Activated naive CD4-positive, alpha-beta T cell treated with anti-CD3 and anti-CD28 coated beads, Interleukin-2, amount 50 U/mL, for 72 hours (primary cell): ENCODE measurements around the gene MAPK13. TPM values are rescaled to one million over a fixed set of nuclear protein-coding genes. Genes with fewer than 3 reads are reported as not detected.

ENCODE experiments used
- ATAC-seq, 2 donors: fragments of 150-1000 bp; cut with Tn5 transposase; 2 replicates each; pipeline ENCODE4 v1.10.0; 2021; ENCODE audit warnings: mild to moderate bottlenecking in 2 of 2, moderate library complexity in 2 of 2
- DNase-seq, 2 donors: peaks; one replicate each; pipeline ENCODE4 v3.0.0; 2021 to 2022; ENCODE audit warnings: low spot score in 2 of 2
- H3K27ac Mint-ChIP-seq, 2 donors: one replicate each; pipeline ENCODE4 v1.8.0; 2022; ENCODE audit warnings: mild to moderate bottlenecking in 2 of 2, mixed read lengths in 2 of 2
- H3K36me3 Mint-ChIP-seq, 2 donors: one replicate each; pipeline ENCODE4 v1.8.0; 2022; ENCODE audit warnings: mixed read lengths in 2 of 2
- H3K9me3 Mint-ChIP-seq, 2 donors: one replicate each; pipeline ENCODE4 v1.8.0; 2022; ENCODE audit warnings: mixed read lengths in 2 of 2
- total RNA-seq, 2 donors: library from RNA; stranded (reverse); gene quantifications; one replicate each; pipeline ENCODE4 v1.2.3, GENCODE V29; 2022

The MAPK13 gene
- total RNA-seq, 2 donors from 2014 or later: 33.6 to 58.9 TPM

DNA sequence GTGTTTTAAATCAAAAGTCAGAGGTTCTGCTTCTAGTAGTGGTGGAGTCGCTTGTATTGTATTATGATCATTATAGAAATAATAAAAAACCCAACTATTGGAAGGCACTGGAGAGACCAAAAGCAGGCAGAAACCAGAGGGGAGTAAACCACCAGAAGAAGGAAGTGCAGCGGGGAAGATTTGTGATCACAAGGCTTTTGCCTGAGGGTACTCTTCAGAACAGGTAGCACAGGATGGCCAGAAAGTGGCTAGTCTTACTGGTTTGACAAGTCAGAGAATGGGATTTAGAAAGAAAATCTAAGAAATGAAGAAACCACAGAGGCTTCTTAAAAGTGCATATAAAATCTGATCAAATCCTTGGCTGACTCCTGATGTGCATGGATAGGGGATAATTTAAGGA is 24.0 kb downstream of the MAPK13 start:
- H3K36me3 Mint-ChIP-seq: peaks cover 0 to 18% of the 10 kb centered on the region in 2 donors
- ATAC-seq (no peak), DNase-seq (no peak)
- peaks cover 5% of the 10 kb centered on the region in 2 donors for H3K9me3 Mint-ChIP-seq
- H3K27ac Mint-ChIP-seq: no peak overlapping the region

DNA sequence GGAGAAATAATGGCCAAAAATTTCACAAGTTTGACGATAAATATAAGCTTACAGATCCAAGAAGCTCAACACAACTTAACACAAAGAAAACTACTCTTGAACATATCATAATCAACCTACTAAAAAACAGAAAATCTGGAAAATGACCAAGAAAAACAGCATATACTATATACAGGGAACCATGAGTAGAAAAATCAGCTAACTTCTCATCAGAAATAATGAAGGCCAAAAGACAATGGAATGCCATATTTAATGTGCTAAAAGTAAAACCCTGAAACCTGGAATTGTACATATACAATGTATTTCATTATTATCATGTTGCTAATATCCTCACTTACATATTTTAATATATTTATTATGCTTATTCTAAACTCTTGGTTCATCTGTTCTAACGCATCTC is 25.3 kb downstream of the MAPK13 start:
- ATAC-seq (no peak), DNase-seq (no peak)
- peaks cover 5% of the 10 kb centered on the region in 2 donors for H3K9me3 Mint-ChIP-seq
- no peak overlapping the region for H3K27ac Mint-ChIP-seq
- H3K36me3 Mint-ChIP-seq: peaks cover 0 to 18% of the 10 kb centered on the region in 2 donors

DNA sequence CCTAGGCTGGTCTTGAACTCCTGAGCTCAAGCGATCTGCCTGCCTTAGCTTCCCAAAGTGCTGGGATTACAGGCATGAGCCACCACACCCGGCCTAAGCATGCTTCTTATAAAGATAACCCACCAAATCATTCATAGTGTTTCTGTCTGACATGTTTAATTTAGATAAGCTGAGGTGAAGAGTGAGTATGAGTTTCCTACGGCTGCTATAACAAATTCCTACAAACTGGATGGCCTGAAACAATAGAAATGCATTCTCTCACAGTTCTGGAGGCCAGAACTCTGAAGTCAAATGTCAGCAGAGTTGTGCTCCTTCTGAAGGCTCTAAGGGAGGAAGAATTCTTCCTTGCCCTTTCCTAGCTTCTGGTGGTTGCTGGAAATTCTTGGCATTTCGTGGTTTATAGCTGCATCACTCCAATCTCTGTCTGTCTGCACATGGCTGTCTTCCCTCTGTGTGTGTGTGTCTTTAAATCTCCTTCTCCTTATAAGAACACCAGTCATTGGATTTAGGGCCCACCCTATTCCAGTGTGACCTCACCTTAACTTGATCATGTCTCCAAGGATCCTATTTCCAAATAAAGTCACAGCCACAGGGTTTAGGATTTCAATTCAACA is 29.9 kb downstream of the MAPK13 start:
- Mint-ChIP-seq H3K27ac (no peak overlapping the region), H3K36me3 (peaks cover 0 to 14% of the 10 kb centered on the region in 2 donors), H3K9me3 (peaks cover 5% of the 10 kb centered on the region in 2 donors)
- ATAC-seq (no peak), DNase-seq (no peak)

DNA sequence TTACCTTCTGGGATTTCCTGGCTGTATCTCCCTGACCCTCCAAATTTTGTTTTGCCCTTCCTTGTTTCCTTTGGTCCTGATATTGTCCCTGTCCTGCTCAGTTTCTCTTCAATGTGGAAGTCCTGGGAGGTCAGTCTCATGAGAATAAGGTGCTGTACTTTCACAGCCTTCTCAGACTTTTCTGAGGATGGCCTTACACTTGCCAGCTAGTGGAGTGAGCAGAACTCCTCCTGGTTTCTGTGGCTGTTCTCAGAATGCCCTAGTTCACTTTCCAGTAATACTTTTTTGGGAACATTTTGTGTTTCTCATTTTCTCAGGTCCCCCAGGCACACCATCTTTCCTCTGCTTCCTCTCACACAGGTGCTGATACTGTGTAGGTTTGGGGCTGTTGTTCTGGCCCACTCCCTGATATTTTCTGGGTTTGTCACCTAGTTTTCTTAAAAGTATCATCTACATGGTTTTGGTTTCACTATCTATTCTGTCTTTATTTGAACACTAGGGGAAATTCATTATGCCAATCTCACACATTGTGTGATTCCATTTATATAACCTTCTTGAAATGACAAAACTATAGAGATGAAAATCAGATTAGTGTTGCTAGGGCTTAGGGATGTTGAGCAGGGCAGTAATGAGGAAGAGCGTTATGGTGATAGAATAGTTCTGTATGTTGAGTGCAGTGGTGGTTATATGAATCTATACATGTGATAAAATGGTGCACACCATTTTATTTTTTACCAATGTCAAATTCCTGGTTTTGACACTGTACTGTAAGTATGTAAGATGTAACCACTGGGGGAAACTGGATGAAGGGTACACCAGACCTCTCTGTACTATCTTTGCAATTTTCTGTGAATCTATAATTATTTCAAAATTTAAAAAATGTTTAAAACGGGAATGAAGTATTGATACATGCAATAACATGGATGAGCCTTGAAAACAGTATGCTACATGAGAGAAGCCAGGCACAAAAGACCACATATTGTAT is 39.0 kb downstream of the MAPK13 start:
- H3K36me3 Mint-ChIP-seq: peaks cover 0 to 14% of the 10 kb centered on the region in 2 donors
- no peak for DNase-seq
- ATAC-seq: peak; percentile 67 to 92

DNA sequence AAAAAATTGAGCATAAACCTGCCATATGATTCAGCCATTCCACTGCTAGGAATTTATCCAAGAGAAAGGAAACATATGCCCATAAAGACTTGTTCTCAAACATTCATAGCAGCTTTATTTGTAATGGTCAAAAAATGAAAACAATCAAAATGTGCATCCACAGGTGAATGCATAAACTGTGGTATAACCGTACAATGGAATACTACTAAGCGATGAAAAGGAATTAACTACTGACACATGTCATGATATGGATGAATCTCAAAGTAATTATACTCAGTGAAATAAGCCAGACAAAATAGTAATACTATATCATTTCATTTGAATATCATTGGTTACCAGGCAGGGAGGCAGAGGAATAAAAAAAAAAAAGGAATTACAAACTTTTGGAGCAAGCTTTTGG is 40.4 kb downstream of the MAPK13 start:
- Mint-ChIP-seq H3K36me3 (peaks cover 0 to 14% of the 10 kb centered on the region in 2 donors), H3K9me3 (peaks cover 3 to 9% of the 10 kb centered on the region in 2 donors), H3K27ac (no peak overlapping the region)
- DNase-seq: no peak
- no peak for ATAC-seq

More for the DNA sequence above, 39.0 kb downstream of the MAPK13 start:
- peaks cover 3 to 9% of the 10 kb centered on the region in 2 donors for H3K9me3 Mint-ChIP-seq
- peak overlapping the region; percentile 71 to 86 for H3K27ac Mint-ChIP-seq

DNA sequence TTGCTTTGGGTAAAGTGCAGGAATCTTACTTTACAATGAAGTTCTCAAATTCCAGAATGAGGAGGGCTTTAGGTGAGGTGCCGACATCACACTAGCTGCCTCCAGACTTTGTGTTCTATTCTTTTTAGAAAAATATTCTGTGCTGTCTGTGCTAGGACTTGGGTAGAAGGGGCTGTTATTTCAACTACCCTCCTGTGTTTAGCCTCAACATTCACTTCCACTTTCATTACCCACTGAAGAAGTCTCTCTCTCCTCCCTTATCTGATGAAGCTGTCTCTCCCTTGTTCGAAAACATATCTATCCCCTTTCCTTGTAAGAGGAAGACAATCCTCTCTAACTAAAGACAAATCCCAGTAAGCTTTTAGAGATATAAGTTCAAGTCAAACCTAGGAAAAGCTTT is 41.3 kb downstream of the MAPK13 start:
- Mint-ChIP-seq H3K36me3 (peaks cover 0 to 16% of the 10 kb centered on the region in 2 donors), H3K27ac (no peak overlapping the region)
- ATAC-seq: no peak

DNA sequence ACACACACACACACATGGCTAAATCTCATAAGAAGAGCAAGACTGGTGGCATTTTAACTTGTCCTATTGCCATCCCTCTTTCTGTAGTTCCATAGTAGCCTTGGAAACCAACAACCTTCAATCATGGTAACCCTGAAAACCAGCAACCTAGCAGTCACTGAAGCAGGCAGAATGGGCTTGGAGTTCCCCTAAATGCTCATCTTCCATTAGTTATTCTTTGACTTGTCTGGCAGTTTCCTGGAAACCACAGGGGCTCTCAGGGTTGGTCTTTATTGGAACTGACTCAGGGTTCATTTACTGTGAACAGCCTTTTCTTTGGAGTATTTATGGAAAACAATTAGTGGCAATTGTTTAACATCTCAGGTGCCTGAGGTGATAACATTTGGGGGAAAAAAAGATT is 46.9 kb downstream of the MAPK13 start:
- Mint-ChIP-seq H3K9me3 (peaks cover 5 to 15% of the 10 kb centered on the region in 2 donors), H3K27ac (peak overlapping the region; percentile 52 to 87)
- peak; percentile 74 to 95 for ATAC-seq

More for the DNA sequence above, 41.3 kb downstream of the MAPK13 start:
- no peak for DNase-seq
- H3K9me3 Mint-ChIP-seq: peaks cover 3 to 9% of the 10 kb centered on the region in 2 donors

DNA sequence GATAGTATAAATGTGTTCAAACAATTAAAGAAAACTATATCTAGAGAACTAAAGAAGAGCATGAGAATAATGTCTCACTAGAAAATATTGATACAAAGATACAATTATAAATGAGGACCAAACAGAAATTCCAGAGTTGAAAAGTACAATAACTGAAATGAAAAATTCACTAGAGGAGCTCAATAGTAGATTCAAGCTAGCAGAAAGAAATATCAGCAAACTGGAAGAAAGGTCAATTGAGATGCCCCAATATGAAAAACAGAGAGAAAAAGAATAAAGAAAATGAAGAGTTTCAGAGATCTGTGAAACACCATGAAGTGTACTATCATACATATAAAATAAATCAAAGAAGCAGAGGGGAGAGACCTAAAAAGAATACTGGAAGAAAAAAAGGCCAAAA is 48.2 kb downstream of the MAPK13 start:
- Mint-ChIP-seq H3K36me3 (peaks cover 23 to 26% of the 10 kb centered on the region in 2 donors), H3K27ac (peak overlapping the region in 1 of 2 donors; percentile 52), H3K9me3 (peaks cover 11 to 15% of the 10 kb centered on the region in 2 donors)
- no peak for DNase-seq
- ATAC-seq: no peak

More for the DNA sequence above, 46.9 kb downstream of the MAPK13 start:
- peaks cover 23 to 26% of the 10 kb centered on the region in 2 donors for H3K36me3 Mint-ChIP-seq
- DNase-seq: peak in 1 of 2 donors; percentile 17

DNA sequence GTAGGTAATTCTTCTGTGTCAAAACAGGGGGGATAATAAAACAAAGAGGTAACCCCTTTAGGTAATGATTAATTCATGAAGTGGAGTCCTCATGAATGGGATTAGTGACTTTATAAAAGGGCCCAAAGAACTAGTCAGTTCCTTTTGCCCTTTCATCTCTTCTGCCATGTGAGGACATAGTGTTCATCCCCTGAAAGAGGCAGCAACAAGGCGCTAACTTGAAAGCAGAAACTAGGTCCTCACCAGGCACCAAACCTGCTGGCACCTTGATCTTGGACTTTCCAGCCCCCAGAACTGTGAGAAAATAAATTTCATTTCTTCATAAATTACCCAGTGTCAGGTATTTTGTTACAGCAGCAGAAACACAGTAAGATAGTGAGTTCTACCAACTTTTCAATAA is 49.8 kb downstream of the MAPK13 start:
- H3K9me3 Mint-ChIP-seq: peaks cover 11 to 15% of the 10 kb centered on the region in 2 donors

DNA sequence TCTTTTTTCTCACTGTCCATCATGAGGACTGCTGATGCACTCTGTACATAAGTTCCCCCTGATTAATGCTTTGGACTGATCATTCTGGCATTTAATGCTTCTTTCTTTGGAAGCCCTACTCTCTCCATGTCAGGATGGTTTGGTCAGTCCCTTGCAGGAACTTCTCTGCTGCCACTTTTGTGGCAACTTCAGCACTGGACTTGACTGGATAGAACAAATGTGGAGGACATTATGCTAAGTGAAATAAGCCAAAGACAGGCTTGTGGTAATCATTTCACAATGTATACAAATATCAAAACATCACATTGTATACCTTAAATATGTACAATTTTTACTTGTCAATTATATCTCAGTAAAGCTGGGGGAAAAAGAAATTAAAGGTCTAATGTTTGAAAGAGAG is 54.0 kb downstream of the MAPK13 start:
- Mint-ChIP-seq H3K9me3 (peaks cover 0 to 6% of the 10 kb centered on the region in 2 donors), H3K36me3 (no peaks in the 10 kb centered on the region), H3K27ac (no peak overlapping the region)
- DNase-seq: no peak
- no peak for ATAC-seq

More for the DNA sequence above, 49.8 kb downstream of the MAPK13 start:
- DNase-seq (no peak), ATAC-seq (no peak)
- no peak overlapping the region for H3K27ac Mint-ChIP-seq
- peaks cover 23 to 26% of the 10 kb centered on the region in 2 donors for H3K36me3 Mint-ChIP-seq

DNA sequence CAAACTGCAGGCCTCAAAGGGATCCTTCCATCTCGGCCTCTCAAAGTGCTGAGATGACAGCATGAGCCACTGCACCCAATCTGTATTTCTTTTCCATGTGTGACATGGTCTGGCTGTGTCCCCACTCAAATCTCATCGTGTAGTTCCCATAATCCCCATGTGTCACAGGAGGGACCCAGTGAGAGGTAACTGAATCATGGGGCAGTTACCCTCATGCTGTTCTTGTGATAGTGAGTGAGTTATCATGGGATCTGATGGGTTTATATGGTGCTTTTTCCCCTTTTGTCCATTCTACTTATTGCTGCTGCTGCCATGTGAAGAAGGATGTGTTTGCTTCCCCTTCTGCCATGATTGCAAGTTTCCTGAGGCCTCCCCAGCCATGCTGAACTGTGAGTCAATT is 55.9 kb downstream of the MAPK13 start:
- Mint-ChIP-seq H3K36me3 (no peaks in the 10 kb centered on the region), H3K27ac (no peak overlapping the region), H3K9me3 (peaks cover 0 to 6% of the 10 kb centered on the region in 2 donors)
- ATAC-seq: no peak
- DNase-seq: no peak

DNA sequence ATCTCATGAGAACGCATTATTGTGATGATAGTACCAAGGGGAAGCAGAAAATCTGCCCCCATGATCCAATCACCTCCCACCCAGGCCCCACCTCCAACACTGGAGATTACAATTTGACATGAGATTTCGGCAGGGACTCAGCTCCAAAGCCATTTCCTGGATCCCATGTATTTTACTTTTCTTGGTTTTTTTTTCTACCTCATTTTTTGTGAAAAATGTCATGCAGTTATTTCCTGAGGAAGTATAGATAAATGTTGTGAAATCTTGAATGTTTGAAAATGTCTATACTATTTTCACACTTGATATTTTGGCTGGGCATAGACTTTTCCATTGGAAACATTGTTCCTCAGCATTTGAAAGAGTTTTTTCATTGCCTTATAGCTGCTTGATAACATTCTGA is 57.1 kb downstream of the MAPK13 start:
- Mint-ChIP-seq H3K36me3 (no peaks in the 10 kb centered on the region), H3K27ac (no peak overlapping the region), H3K9me3 (peaks cover 0 to 3% of the 10 kb centered on the region in 2 donors)
- no peak for DNase-seq
- ATAC-seq: no peak

Other genes with a start within 250 kb of the MAPK13 start
- 100 to 1,000 TPM; 102 to 138 TPM for gene SRPK1, start 209.4 kb upstream of the MAPK13 start, total RNA-seq
- under 1 TPM in 1 of 2 donors, not detected in 1; 0.25 TPM for gene SLC26A8, start 105.9 kb upstream of the MAPK13 start, total RNA-seq
- 10 to 100 TPM; 45.3 to 51.5 TPM for gene MAPK14, start 102.7 kb upstream of the MAPK13 start, total RNA-seq
- 10 to 100 TPM; 17.7 to 21.6 TPM for gene BRPF3, start 66.2 kb downstream of the MAPK13 start, total RNA-seq
- not detected for gene PNPLA1, start 139.5 kb downstream of the MAPK13 start, total RNA-seq
- gene BNIP5, start 206.4 kb downstream of the MAPK13 start, total RNA-seq: not detected